HG03103 (cell line): Measurements from ENCODE around the gene NUP50.
A peak's percentile ranks its signal among the peaks of the same experiment; 100 is the strongest.

ENCODE experiments used
- ATAC-seq: cut with Tn5 transposase; IDR thresholded peaks from one replicate; pipeline ENCODE4 v1.9.1; 2021; ENCODE audit warnings: low read depth; ENCODE audit not compliant: unreplicated experiment

Gene NUP50

DNA sequence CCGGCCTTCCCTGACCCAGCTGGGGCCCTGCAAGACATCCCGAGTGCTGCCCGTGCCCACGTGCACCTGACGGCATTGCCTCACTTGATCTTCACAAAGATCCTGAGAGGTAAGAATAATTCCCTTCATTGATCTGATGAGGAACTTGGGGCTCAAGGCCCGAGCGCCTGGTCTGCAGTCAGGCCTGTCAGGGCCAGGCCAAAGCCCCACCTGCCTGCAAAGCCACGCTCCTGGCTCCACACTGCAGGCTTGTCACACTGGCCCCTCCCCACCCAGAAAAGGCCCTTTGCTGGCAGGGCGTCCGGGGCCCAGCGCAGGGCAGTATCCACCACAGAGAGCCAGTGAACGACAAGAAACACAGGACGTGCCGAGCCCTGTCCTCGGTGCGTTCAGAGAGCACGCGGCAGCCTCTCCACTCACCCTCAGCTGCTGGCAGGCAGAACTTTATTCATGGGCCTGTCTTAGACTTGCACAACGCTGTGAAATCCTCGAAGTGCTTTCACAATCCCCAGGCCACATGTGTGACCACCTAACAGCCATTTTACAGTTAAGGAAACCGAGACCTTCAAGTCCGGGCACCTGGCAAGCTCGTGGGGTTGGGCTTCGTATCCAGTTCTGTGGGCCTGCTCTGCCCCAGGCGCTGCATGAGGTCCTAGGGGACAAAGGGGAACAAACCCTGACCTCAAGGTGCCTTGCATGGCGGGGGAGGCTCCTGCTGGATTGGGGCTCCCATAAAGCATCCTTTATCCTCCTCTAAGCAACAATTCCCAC, 62.2 kb downstream of the NUP50 start:
- no peak for ATAC-seq

DNA sequence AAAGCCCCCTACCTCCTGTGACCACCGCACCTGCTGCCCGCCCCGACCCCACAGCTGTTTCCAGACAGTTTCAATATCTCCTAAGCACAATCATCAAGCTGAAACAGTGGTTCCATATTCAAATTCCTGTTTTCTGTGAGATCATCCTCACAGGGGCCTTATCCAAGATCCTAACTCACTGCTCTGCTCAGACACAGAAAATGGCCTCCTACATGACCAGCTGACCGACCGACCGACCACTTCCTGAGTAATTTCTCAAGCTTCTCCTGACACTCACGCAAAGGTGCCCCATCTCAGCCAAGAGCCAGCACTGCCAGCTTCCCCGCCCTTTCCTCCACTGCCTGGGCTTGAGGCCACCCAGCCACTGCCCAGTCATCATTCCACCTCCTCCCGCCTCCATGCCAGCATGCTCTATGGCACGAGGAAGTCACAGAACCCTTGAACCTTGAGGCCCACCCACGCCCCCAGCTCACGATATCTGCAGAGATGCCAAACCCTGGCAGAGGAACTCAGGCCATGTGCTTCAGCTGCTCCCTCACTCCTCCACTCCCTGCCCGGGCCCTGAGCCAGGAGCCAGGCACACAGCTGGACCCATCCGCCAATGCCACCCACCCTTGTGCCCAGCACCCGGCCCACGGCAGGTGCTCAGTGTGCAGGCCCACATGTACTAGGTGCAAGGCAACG, 62.9 kb downstream of the NUP50 start:
- ATAC-seq: no peak

DNA sequence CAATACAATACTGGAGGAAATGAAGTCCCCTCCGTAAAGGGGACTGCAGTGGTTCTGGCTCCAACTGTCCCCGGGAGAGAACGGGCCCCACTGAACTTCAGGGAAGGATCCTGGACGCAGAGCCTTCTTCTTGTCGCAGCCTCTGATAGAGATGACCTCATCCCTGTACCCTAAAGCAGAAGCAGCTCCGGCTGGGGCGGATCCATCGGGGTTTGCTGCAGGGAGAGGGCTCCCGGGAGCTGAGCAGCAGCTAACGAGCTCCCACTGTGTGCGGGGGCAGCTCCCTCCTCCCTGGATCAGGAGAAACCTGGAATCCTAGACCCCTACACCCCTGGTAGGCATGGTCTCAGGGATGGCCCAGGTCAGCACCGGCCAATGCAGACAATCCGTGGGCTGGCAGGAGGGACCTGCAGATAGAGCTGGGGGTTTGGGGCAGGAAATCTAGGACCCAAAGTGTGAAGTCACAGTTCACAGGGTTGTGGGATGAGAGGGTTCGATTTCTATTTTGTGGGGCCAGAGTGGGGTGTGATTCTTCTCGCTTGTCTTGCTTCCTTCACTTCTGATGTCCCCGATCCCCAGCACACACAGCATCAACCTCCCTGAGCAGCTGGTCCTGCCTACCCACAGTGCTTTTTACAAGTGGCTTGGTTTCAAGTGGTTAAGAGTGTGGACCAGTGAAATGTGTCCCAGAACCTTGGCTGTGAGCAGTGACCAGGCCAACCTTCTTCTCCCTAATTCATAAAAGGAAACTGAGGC, 64.1 kb downstream of the NUP50 start:
- no peak for ATAC-seq

DNA sequence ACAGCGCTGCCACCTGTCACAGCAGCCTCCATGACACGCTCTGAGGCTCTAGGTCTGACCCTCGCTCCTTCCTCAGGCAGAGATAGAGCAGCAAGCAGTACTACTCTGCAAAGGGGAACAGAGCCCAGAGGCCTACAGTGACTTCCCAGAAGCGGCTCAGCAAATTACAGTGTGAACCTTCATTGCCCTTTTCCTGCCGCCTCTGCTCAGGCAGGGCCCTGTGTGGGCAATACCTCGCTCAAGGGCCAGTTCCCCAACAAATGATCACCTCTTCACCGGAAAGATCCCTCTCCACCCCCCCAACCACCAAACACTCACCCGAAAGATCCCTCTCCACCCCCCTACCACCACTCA, 64.7 kb downstream of the NUP50 start:
- ATAC-seq: no peak

DNA sequence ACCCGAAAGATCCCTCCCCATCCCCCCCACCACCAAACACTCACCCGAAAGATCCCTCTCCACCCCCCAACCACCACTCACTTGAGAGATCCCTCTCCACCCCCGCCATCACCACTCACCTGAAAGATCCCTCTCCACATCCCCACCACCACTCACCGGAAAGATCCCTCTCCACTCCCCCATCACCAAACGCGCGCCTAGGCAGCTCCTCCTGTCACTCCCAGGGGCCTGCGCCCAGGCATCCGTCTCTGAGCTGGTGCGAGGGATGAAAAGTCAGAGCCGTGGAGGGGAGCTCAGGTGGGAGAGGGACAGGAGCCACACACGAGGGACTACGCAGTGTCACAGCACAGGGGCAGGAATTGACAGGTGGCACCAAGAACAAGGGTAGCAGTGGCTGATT, 65.5 kb downstream of the NUP50 start:
- no peak for ATAC-seq

DNA sequence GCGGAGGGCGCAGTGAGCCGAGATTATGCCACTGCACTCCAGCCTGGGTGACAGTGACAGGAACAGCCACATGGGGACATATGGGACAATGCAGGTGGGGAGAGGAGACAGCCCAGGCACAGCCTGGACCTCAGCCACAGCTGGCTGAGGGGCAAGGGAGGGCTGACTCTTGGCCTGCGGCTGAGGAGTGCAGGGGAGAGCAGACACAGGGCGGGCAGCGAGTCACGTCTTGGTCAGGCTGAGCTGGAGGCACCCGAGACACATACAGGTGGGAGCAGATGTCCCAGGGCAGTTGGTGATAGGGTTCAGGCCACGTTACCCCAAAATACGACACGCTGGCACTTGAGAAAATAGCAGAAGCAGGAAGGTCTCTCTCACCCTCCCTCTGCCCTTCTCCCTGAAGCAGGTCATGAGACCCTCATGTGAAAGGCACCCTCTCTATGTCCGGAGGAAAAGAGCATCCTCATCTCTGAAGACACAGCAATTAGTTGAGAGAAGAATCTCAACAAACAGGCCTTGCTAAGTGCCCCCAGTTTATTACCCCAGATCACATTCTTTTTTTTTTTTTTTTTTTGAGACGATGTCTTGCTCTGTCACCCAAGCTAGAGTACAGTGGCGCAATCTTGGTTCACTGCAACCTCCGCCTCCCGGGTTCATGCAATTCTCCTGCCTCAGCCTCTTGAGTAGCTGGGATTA, 66.4 kb downstream of the NUP50 start:
- ATAC-seq: no peak

DNA sequence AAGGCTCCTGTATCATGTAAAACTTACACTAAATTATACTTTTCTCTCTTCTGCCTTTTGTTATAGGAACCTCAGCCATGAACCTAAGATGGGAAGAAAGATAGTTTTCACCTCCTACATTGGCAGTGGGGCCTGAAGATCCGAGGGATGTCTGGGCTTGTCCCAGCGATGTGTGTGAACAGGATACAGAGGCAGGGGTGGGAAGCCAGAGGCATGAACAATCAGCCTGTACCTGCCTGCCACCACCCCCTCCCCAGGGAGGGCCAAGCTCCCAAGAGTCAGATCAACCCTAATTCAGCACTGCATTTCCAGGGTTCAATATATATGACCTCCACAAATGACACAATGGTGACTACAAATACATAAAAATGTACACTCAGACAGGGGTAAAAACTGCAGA, 67.6 kb downstream of the NUP50 start:
- ATAC-seq: no peak

DNA sequence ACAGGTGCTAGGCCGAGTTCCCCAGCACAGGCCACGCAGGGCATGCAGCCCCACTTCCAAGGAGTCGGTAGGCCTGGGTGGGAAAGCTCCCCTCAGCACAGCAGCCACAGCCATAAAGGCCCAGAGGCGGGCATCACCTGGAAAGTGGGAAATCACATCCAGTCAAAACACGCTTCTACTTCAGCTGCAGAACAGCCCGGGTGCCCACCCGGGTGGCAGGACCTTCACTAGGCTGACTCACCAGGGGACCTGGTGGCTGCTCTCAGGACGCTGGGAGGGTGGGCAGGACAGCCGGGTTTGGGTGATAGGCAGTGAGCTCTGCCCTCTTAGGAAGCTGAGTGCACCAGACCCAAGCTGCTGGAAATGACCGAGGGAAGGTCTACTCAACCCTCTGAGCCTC, 69.7 kb downstream of the NUP50 start:
- no peak for ATAC-seq

DNA sequence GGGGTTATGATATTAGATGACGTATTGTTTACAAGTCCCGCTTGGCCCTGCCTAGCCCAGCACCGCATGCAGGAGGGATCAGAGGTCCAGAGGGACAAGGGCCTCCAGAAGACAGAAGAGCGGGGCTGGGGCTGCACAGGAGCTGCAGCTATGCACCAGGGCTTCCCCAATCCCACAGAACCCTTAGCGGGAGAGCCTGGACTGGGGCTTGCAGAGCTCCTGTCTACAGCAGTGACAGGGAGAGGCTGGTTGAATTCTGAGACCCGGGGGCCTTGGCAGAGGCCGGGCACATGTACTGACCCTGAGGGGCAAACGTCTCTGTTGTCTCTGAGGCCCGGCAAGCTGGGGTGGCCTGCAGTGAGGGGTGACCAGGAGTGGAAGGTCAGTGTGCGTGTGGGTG, 70.1 kb downstream of the NUP50 start:
- no peak for ATAC-seq

DNA sequence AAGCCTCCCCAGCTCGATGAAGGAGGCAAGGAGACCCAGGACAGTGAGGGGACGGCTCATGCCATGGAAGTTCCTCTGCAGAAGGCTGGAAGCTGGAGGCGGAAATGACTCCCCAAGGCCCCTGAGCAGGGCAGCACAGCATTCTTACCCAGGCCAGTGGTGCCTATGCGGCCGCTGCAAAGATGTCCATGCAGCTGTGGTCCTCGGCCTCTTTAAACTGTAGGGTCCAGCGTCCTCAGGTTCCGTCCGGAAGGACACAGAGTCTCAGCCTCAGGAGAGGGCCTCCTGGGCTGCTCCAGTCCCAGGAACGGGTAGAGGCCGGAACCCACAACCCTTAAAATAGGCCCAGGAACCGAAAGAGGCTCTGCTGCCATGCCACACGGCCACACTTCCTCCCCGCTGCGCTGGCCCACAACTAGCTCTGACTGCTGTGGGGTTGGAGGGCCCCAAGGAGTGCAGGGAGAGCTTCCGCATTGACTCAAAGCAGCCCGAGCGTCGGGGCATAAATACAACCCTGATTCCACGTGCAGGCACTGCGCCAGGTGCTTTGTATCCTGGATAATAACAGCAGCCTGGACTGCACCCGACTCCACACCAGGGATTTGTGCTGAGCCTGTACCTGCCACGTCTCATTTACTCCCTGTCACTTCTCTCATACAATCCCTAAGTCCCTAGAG, 71.5 kb downstream of the NUP50 start:
- peak; percentile 65 for ATAC-seq

DNA sequence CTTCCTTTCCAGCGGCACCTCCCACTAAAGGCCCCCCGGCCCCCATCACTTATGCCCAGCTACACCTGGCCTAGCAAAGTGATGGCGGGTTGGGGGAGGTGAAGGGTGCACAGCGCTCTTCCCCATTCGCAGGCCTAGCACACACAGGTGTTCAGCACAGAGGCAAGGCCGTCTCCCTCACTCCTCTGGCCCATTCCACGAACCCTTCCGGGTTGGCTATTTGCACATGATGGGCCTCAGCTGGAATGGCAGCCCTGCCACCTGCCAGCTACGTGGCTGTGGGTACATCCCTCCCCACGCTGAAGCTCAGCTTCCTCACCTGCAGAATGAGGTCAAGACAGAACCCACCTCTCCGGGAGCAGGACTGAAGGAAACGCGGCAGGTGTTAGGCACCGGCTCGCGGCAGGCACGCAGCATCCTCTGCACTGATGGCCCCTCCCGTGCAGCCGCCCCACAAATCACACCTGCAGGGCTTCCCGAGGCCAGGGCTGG, 72.2 kb downstream of the NUP50 start:
- ATAC-seq: no peak

DNA sequence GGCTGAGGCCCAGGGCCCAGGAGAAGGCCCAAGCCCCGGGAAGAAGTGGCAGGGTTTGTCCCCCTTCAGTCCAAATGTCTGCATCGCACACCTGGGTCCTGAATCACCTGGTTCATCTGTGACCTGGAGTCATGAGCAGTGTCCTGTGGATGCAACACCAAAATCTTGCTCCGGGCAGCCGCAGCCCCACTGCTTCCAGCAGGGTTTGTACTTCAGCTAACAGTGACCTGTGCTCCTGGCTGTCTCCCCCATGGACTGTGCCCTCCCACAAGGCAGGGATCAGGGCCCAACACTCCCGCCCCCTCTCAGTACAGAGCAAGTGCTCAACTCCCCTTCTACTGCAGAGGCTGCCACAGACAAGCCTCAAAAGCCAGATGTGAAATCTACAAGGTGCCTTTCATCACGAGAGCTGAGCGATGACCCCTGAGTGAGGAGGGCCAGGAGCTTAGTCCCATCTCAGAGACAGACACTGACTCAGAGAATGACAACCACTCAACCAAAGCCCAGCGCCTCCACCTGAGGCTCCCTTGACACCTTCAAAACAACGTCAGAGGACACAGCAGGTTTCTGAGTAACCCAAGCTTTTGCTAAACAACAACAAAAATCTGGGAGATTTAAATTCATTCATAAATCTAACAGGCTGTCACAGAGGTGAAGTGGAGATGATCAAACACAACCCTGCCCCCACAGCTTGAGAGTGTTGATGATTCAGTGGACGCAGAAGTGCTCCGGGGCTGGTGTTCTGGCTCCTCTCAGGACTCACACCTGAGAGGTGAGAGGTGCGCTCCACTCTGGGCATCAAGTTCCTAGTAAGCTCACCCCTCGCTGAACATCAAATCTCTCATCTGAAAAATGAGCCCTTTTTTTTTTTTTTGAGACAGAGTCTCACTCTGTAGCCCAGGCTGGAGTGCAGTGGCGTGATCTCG, 73.6 kb downstream of the NUP50 start:
- ATAC-seq: no peak
